Endodermal cell (in vitro differentiated cells): Measurements from ENCODE around the gene FBXO41. TPM values are rescaled to one million over a fixed set of nuclear protein-coding genes. Genes with fewer than 3 reads are reported as not detected.

ENCODE experiments used
- DNase-seq: peaks from one replicate; pipeline ENCODE4 v3.0.0-alpha.2; 2017
- H3K27ac ChIP-seq: 2 replicates; pipeline ENCODE4 v1.5.1; 2013; ENCODE audit warnings: mild to moderate bottlenecking, low read depth, low read length, moderate library complexity
- H3K27me3 ChIP-seq: 2 replicates; pipeline ENCODE4 v1.6.1; 2013; ENCODE audit warnings: mild to moderate bottlenecking, low read length, moderate library complexity; ENCODE audit not compliant: insufficient read depth, control insufficient read depth, poor library complexity, severe bottlenecking
- H3K36me3 ChIP-seq: 2 replicates; pipeline ENCODE4 v1.7.0; 2013; ENCODE audit warnings: mild to moderate bottlenecking, low read length, moderate library complexity; ENCODE audit not compliant: control insufficient read depth, insufficient read depth
- H3K4me1 ChIP-seq: one replicate; pipeline ENCODE4 v1.7.0; 2013; ENCODE audit warnings: low read length; ENCODE audit not compliant: control insufficient read depth, insufficient read depth
- H3K4me3 ChIP-seq: 2 replicates; pipeline ENCODE4 v1.5.1; 2013; ENCODE audit warnings: mild to moderate bottlenecking, low read length, moderate library complexity
- H3K9ac ChIP-seq: 2 replicates; pipeline ENCODE4 v1.6.1; 2013; ENCODE audit warnings: mild to moderate bottlenecking, low read length, moderate library complexity; ENCODE audit not compliant: poor library complexity, severe bottlenecking; ENCODE audit errors: extremely low read depth
- H3K9me3 ChIP-seq: 2 replicates; pipeline ENCODE4 v1.6.1; 2013; ENCODE audit warnings: mild to moderate bottlenecking, low read length, moderate library complexity; ENCODE audit not compliant: control insufficient read depth
- H3K27ac Mint-ChIP-seq: 2 replicates; pipeline ENCODE4 v1.8.0; 2020; ENCODE audit warnings: mixed read lengths
- H3K27me3 Mint-ChIP-seq: 2 replicates; pipeline ENCODE4 v1.8.0; 2021; ENCODE audit warnings: mild to moderate bottlenecking, mixed read lengths; ENCODE audit not compliant: insufficient read depth
- H3K36me3 Mint-ChIP-seq: 2 replicates; pipeline ENCODE4 v1.8.0; 2020; ENCODE audit warnings: low read depth, mixed read lengths
- H3K4me1 Mint-ChIP-seq: 2 replicates; pipeline ENCODE4 v1.8.0; 2020; ENCODE audit warnings: mixed read lengths
- H3K4me3 Mint-ChIP-seq: 2 replicates; pipeline ENCODE4 v1.8.0; 2020; ENCODE audit warnings: mild to moderate bottlenecking, moderate library complexity, mixed read lengths
- H3K9me3 Mint-ChIP-seq: 2 replicates; pipeline ENCODE4 v1.8.0; 2020; ENCODE audit warnings: mild to moderate bottlenecking, mixed read lengths
- WGBS, 2 experiments: methylation state at CpG; one replicate each; pipeline versions ENCODE4 v1.1.5 to v1.1.7; 2013; ENCODE audit warnings: missing lambda C conversion rate in 2 of 2, mixed read lengths in 1 of 2; ENCODE audit not compliant: insufficient coverage in 1 of 2, insufficient read length in 1 of 2; 5-methylcytosine and 5-hydroxymethylcytosine counted together
- total RNA-seq, 2 donors: library from RNA; stranded (reverse); fragmentation: NEBNext Ultra II Directional in 1 of 2; extraction: Animal tissue kit (Norgen Biotek cat#: 25700) in 1 of 2; gene quantifications; 2 replicates in 1 of 2; 3 replicates in 1 of 2; pipeline ENCODE4 v1.2.1, GENCODE V29; 2021
- TF ChIP-seq, protein P1 (sequence below): fragments of 200-600 bp; sonication (generic); conservative IDR thresholded peaks from 2 replicates; pipeline ENCODE4 v1.5.0; 2021; ENCODE audit warnings: antibody characterized with exemption, mild to moderate bottlenecking

The FBXO41 gene
- total RNA-seq, 2 donors from 2014 or later, result 9.0 to 11.2 TPM

DNA sequence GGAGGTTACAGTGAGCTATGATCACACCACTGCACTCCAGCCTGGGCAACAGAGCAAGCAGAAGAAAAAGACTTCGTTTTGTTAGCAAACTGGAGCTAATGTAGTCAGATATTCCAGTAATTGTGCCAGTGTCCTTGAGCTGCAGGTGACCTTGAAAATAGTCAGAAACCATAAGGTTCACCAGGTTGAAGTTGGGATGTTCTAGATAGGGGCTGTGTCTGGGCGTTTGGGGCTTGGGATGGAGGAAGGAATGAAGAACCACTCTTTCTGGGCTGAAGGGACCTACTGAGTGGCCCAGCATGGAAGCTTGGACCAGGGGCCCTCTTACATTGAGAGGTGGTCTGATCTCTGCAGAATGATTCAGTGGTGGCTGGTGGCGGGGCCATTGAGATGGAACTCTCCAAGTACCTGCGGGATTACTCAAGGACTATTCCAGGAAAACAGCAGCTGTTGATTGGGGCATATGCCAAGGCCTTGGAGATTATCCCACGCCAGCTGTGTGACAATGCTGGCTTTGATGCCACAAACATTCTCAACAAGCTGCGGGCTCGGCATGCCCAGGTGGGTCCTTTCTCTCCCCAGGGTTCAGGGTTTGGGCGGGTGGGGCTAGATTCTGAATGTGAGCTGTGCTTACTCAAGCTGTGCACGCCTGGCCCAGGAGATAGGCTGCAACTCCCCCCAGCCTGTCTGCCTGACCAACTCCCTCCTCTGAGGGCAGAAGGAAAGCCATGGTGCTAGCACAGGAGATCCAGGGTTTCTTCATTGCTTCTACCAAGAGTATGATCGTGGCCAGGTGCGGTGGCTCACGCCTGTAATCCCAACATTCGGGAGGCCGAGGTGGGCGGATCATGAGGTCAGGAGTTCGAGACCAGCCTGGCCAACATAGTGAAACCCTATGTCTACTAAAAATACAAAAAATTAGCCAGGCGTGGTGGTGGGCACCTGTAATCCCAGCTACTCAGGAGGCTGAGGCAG is 33.1 kb downstream of the FBXO41 start:
- TF ChIP-seq, protein P1, sequence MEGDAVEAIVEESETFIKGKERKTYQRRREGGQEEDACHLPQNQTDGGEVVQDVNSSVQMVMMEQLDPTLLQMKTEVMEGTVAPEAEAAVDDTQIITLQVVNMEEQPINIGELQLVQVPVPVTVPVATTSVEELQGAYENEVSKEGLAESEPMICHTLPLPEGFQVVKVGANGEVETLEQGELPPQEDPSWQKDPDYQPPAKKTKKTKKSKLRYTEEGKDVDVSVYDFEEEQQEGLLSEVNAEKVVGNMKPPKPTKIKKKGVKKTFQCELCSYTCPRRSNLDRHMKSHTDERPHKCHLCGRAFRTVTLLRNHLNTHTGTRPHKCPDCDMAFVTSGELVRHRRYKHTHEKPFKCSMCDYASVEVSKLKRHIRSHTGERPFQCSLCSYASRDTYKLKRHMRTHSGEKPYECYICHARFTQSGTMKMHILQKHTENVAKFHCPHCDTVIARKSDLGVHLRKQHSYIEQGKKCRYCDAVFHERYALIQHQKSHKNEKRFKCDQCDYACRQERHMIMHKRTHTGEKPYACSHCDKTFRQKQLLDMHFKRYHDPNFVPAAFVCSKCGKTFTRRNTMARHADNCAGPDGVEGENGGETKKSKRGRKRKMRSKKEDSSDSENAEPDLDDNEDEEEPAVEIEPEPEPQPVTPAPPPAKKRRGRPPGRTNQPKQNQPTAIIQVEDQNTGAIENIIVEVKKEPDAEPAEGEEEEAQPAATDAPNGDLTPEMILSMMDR, result no peak
- Histone ChIP-seq H3K27ac (no peak overlapping the region), H3K4me3 (no peak overlapping the region), H3K36me3 (peaks cover 88% of the 10 kb centered on the region), H3K9me3 (no peaks in the 10 kb centered on the region), H3K4me1 (no peaks in the 10 kb centered on the region), H3K27me3 (no peaks in the 10 kb centered on the region), H3K9ac (no peak overlapping the region)
- H3K36me3 Mint-ChIP-seq, result peaks cover 78% of the 10 kb centered on the region
- no peak overlapping the region for H3K4me3 Mint-ChIP-seq
- peak; percentile 28 for DNase-seq
- H3K27ac Mint-ChIP-seq, result no peak overlapping the region
- H3K27me3 Mint-ChIP-seq, result no peaks in the 10 kb centered on the region
- no peaks in the 10 kb centered on the region for H3K9me3 Mint-ChIP-seq
- WGBS, 2 experiments, result 94 to 96% methylated on average over 15 to 17 of the region's 17 CpGs
- H3K4me1 Mint-ChIP-seq, result no peaks in the 10 kb centered on the region

DNA sequence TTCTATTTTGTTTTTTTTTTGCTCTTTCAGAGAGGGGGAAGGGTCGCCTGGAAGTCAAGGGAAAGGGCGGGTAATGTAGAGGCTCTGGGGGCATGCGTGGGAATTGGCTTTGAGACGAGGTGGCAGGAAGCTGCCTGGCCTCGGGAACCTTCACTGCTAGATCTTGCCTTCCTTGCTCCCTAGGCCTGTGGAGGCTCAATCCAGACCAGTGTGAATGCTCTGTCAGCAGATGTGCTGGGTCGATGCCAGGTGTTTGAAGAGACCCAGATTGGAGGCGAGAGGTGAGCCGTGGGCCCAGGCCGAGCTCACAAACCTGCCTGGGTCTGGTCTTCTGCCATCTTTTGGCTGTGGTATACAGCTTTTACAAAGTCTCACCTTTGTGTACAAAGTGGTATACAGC is 34.6 kb downstream of the FBXO41 start:
- Mint-ChIP-seq H3K27me3 (no peaks in the 10 kb centered on the region), H3K4me1 (no peaks in the 10 kb centered on the region), H3K36me3 (peaks cover 89% of the 10 kb centered on the region), H3K9me3 (no peaks in the 10 kb centered on the region), H3K4me3 (no peak overlapping the region), H3K27ac (no peak overlapping the region)
- Histone ChIP-seq H3K4me1 (no peaks in the 10 kb centered on the region), H3K27me3 (no peaks in the 10 kb centered on the region), H3K36me3 (peaks cover 98% of the 10 kb centered on the region), H3K9me3 (no peaks in the 10 kb centered on the region), H3K4me3 (no peak overlapping the region), H3K27ac (no peak overlapping the region), H3K9ac (no peak overlapping the region)
- DNase-seq, result no peak
- 95 to 97% methylated on average over 6 to 9 of the region's 9 CpGs for WGBS, 2 experiments
- TF ChIP-seq, protein P1, result no peak

DNA sequence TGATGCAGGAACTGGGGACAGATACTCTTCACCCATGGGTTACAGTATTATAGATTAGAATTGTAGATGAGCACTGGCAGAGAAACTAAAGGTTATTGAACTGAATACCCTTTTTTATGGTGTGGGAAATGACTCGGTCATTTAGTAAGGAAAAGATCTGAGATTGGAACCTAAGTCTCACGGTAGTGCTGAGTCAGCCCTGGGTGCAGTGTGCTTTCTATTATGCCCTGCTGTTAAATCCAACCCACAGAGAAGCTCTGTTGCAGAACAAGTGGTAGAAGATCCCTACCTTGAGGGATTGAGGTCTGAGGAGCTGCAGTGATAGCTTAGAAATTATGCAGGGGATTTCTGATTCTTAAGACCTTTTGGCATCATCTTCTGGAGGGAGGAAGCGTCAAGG is 37.4 kb downstream of the FBXO41 start:
- Mint-ChIP-seq H3K4me3 (no peak overlapping the region), H3K9me3 (no peaks in the 10 kb centered on the region), H3K36me3 (peaks cover 85% of the 10 kb centered on the region), H3K4me1 (peaks cover 3% of the 10 kb centered on the region), H3K27ac (no peak overlapping the region), H3K27me3 (no peaks in the 10 kb centered on the region)
- H3K4me1 ChIP-seq, result peaks cover 2% of the 10 kb centered on the region
- H3K9ac ChIP-seq, result no peak overlapping the region
- TF ChIP-seq, protein P1, result no peak
- H3K27me3 ChIP-seq, result no peaks in the 10 kb centered on the region
- no peak overlapping the region for H3K4me3 ChIP-seq
- H3K27ac ChIP-seq, result no peak overlapping the region
- 96 to 97% methylated on average over 3 of the region's 3 CpGs for WGBS, 2 experiments
- H3K36me3 ChIP-seq, result peaks cover 95% of the 10 kb centered on the region
- DNase-seq, result no peak
- no peaks in the 10 kb centered on the region for H3K9me3 ChIP-seq
